Activated T-helper 1 cell treated with anti-CD3 and anti-CD28 coated beads, Interleukin-12 subunit alpha, Interleukin-12 subunit beta, Interleukin-2, Interleukin-4 antibody, amounts not matched to agents 30 ng/mL and 10 ng/mL and 1 ng/mL, durations not matched to agents 14 hours and 24 hours and 36 hours (primary cell): ENCODE data around the gene CEP20. TPM values are rescaled to one million over a fixed set of nuclear protein-coding genes. Genes with fewer than 3 reads are reported as not detected.
"Not testable (repeated sequence)": the region's sequence is repeated elsewhere in the genome, so short reads cannot be mapped to it uniquely, and the experiment has no call there.

Experiments
- DNase-seq: peaks from one replicate; pipeline ENCODE4 v3.0.0; 2021; ENCODE audit warnings: low spot score
- H3K27ac Mint-ChIP-seq: one replicate; pipeline ENCODE4 v1.8.0; 2021; ENCODE audit warnings: mild to moderate bottlenecking, mixed read lengths
- H3K27me3 Mint-ChIP-seq: one replicate; pipeline ENCODE4 v1.8.0; 2022; ENCODE audit warnings: mild to moderate bottlenecking, moderate library complexity, mixed read lengths; ENCODE audit not compliant: insufficient read depth
- H3K36me3 Mint-ChIP-seq: one replicate; pipeline ENCODE4 v1.8.0; 2021; ENCODE audit warnings: low read depth, mixed read lengths
- H3K4me1 Mint-ChIP-seq: one replicate; pipeline ENCODE4 v1.8.0; 2021; ENCODE audit warnings: low read depth, mixed read lengths
- H3K4me3 Mint-ChIP-seq: one replicate; pipeline ENCODE4 v1.8.0; 2021; ENCODE audit warnings: mild to moderate bottlenecking, moderate library complexity, mixed read lengths
- H3K9me3 Mint-ChIP-seq: one replicate; pipeline ENCODE4 v1.8.0; 2021; ENCODE audit warnings: mixed read lengths
- intact Hi-C: fragments of 100-400 bp; cut with micrococcal nuclease; formaldehyde crosslinking; loops from one replicate; pipeline ENCODE4 v1.15.1; 2024
- total RNA-seq: library from RNA; stranded (reverse); gene quantifications from 2 replicates; pipeline ENCODE4 v1.2.3, GENCODE V29; 2022

CEP20 gene
- 36.7 and 50.2 TPM in 2 replicates for total RNA-seq

GRCh38 chr16:15888072-15888976 is at the start of gene CEP20:
Gene CEP20, minus strand, starts transcription at chr16:15888603. Its CDS starts 18 bp downstream, at chr16:15888585.
- Mint-ChIP-seq H3K4me3 (peak within 1 kb of the TSS; percentile 95), H3K27ac (peak within 1 kb of the TSS; percentile 94), H3K36me3 (peaks cover 8% of the 10 kb centered on the region), H3K4me1 (peaks cover 27% of the 10 kb centered on the region), H3K27me3 (no peaks in the 10 kb centered on the region), H3K9me3 (no peaks in the 10 kb centered on the region)
- intact Hi-C loops, result loop anchor here (1.0 to 5.0 kb wide), 6 partner anchors 11 to 246 kb away; partner anchors contain the start of gene MARF1
- DNase-seq, result peak; percentile 99

DNA sequence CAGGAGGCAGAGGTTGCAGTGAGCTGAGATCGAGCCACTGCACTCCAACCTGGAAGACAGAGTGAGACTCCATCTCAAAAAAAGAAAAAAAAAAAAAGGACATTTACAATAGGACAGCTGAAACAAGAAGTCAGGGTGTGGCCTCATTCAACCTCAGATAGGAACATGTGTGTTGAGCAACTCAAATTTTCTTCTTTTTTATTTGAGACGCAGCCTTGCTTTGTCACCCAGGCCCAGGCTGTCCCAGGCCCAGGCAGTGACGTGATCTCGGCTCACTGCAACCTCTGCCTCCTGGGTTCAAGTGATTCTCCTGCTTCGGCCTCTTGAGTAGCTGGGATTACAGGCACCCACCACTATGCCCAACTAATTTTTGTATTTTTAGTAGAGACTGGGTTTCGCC is 48.4 kb upstream of the CEP20 start:
- intact Hi-C loops, H3K9me3 Mint-ChIP-seq, H3K27ac Mint-ChIP-seq, H3K4me3 Mint-ChIP-seq, H3K4me1 Mint-ChIP-seq, H3K36me3 Mint-ChIP-seq, DNase-seq: not testable (repeated sequence)
- H3K27me3 Mint-ChIP-seq, result peaks cover 11% of the 10 kb centered on the region

GRCh38 chr16:15934991-15935390 is 46.6 kb upstream of the CEP20 start:
- H3K27me3 Mint-ChIP-seq, result peaks cover 11% of the 10 kb centered on the region
- peaks cover 3% of the 10 kb centered on the region for H3K4me1 Mint-ChIP-seq
- no peak overlapping the region for H3K27ac Mint-ChIP-seq
- DNase-seq, result no peak
- peaks cover 4% of the 10 kb centered on the region for H3K36me3 Mint-ChIP-seq
- intact Hi-C loops, result no loop called here
- no peaks in the 10 kb centered on the region for H3K9me3 Mint-ChIP-seq
- H3K4me3 Mint-ChIP-seq, result no peak overlapping the region

DNA sequence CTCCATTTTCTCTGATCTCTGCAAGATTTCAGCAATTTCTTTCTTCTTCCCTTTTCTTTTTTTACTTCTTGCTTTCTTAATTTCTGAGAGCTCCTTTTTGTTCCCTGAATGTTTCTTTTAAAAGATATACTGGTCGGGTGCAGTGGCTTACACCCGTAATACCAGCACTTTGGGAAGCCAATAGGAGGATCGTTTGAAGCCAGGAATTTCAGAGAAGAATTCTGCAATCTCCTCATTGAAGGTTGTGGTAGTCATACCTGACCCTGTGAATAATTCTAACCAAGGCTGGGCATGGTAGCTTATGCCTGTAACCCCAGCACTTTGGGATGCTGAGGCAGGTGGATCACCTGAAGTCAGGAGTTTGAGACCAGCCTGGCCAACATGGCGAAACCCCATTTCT is 45.4 kb upstream of the CEP20 start:
- DNase-seq, result no peak
- Mint-ChIP-seq H3K27ac (no peak overlapping the region), H3K9me3 (no peaks in the 10 kb centered on the region), H3K4me1 (no peaks in the 10 kb centered on the region), H3K4me3 (no peak overlapping the region), H3K36me3 (peaks cover 4% of the 10 kb centered on the region), H3K27me3 (peaks cover 11% of the 10 kb centered on the region)
- intact Hi-C loops, result no loop called here

DNA sequence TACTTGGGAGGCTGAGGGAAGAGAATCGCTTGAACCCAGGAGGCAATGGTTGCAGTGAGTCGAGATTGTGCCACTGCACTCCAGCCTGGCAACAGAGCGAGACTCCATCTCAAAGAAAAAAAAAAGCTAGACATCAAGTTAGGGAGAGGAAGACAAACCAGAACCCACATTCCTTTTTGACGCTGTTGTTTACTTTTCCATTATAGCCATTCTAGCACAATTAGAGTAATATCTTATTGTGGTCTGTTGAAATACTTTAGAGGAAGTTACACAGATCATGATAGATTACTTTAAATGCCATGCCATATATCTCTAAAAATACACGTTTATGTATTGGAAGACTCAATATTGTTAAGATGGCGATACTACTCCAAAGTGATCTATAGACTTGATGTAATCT is 44.5 kb upstream of the CEP20 start:
- H3K4me1 Mint-ChIP-seq, result no peaks in the 10 kb centered on the region
- no peak overlapping the region for H3K27ac Mint-ChIP-seq
- H3K27me3 Mint-ChIP-seq, result peaks cover 11% of the 10 kb centered on the region
- H3K9me3 Mint-ChIP-seq, result no peaks in the 10 kb centered on the region
- no peak for DNase-seq
- no peak overlapping the region for H3K4me3 Mint-ChIP-seq
- peaks cover 4% of the 10 kb centered on the region for H3K36me3 Mint-ChIP-seq
- intact Hi-C loops, result no loop called here

DNA sequence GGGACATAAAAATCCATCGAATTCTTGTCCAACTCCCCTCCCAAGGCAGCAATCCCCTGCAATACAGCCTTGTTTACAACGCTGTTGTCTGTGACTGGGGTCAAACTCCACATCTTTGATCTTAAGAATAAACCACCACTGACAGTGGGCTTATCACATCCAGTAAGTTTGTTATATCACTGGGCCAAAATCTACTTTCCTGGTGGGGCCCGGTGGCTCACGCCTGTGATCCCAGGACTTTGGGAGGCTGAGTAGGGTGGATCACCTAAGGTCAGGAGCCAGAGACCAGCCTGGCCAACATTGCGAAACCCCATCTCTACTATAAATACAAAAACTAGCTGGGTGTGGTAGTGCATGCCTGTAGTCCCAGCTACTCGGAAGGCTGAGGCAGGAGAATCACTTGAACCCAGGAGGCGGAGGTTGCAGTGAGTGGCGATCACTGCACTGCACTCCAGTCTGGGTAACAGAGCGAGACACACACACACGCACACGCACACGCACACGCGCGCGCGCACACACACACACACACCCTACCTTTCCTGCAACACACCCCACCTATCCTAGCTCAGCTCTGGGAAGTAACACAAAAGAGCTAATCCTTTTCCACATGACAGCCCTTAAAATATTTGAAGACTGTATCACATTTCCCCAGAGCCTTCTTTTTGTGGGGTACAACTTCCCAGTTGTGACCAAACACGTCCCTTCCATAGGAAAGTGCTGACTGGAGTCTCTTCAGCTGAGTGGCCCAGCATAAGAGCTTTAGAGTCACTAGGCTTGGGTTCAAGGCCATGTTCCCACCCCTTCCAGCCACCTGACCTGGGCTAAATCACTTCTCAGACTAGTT is 40.1 kb upstream of the CEP20 start:
- H3K36me3 Mint-ChIP-seq, result peaks cover 2% of the 10 kb centered on the region
- H3K27ac Mint-ChIP-seq, result no peak overlapping the region
- H3K4me3 Mint-ChIP-seq, result no peak overlapping the region
- DNase-seq, result no peak
- intact Hi-C loops, result no loop called here
- H3K9me3 Mint-ChIP-seq, result no peaks in the 10 kb centered on the region
- no peaks in the 10 kb centered on the region for H3K4me1 Mint-ChIP-seq
- peaks cover 5% of the 10 kb centered on the region for H3K27me3 Mint-ChIP-seq

- no peak for DNase-seq
- Mint-ChIP-seq H3K9me3 (no peaks in the 10 kb centered on the region), H3K4me1 (no peaks in the 10 kb centered on the region), H3K4me3 (no peak overlapping the region), H3K36me3 (no peaks in the 10 kb centered on the region), H3K27ac (no peak overlapping the region), H3K27me3 (peaks cover 2% of the 10 kb centered on the region)
- intact Hi-C loops, result no loop called here
These were observed 37.2 kb upstream of the CEP20 start for GRCh38 chr16:15925631-15926030.

DNA sequence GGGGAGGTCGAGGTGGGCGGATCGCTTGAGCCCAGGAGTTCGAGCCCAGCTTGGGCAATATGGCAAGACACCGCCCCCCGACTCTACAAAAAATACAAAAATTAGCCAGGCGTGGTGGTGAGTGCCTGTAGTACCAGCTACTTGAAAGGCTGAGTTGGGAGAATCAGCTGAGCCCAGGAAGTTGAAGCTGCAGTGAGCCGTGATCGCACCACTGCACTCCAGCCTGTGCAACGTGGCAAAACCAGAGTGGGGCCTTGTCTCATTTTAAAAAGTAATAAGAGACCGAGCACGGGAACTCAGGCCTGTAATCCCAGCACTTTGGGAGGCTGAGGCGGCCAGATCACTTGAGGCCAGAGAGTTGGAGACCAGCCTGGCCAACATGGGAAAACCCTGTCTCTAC is 36.6 kb upstream of the CEP20 start:
- Mint-ChIP-seq H3K4me1 (no peaks in the 10 kb centered on the region), H3K27me3 (peaks cover 2% of the 10 kb centered on the region)

GRCh38 chr16:15919331-15919730 is 30.9 kb upstream of the CEP20 start:
- Mint-ChIP-seq H3K4me3 (no peak overlapping the region), H3K4me1 (no peaks in the 10 kb centered on the region), H3K27me3 (no peaks in the 10 kb centered on the region), H3K27ac (no peak overlapping the region), H3K36me3 (peaks cover 5% of the 10 kb centered on the region), H3K9me3 (peaks cover 4% of the 10 kb centered on the region)
- DNase-seq, result no peak
- intact Hi-C loops, result no loop called here

More for the DNA sequence above, 36.6 kb upstream of the CEP20 start:
- H3K36me3 Mint-ChIP-seq, result no peaks in the 10 kb centered on the region
- intact Hi-C loops, result no loop called here
- H3K9me3 Mint-ChIP-seq, result no peaks in the 10 kb centered on the region
- no peak overlapping the region for H3K4me3 Mint-ChIP-seq
- DNase-seq, result no peak
- H3K27ac Mint-ChIP-seq, result no peak overlapping the region

DNA sequence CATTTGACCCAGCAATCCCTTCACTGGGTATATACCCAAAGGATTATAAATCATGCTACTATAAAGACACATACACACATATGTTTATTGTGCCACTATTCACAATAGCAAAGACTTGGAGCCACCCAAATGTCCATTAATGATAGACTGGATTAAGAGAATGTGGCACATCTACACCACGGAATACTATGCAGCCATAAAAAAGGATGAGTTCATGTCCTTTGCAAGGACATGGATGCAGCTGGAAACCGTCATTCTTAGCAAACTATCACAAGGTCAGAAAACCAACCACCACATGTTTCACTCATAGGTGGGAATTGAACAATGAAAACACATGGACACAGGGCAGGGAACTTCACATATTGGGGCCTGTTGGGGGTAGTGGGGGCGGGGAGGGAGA is 29.9 kb upstream of the CEP20 start:
- H3K27me3 Mint-ChIP-seq, H3K36me3 Mint-ChIP-seq, H3K27ac Mint-ChIP-seq, H3K4me1 Mint-ChIP-seq, H3K4me3 Mint-ChIP-seq, H3K9me3 Mint-ChIP-seq, intact Hi-C loops, DNase-seq: not testable (repeated sequence)

DNA sequence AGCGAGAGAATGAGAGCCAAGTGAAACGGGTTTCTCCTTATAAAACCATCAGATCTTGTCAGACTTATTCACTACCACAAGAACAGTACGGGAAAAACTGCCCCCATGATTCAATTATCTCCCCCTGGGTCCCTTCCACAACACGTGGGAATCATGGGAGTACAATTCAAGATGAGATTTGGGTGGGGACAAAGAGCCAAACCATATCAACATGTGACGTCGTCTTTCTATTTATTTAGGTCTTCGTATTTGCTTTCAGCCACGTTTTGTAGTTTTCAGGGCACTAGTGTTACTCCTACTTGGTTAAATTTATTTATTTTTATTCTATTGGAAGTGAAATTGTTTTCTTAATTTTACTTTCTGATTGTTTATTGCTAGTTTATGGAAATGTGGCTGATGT is 27.9 kb upstream of the CEP20 start:
- intact Hi-C loops, result no loop called here
- H3K36me3 Mint-ChIP-seq, result peaks cover 7% of the 10 kb centered on the region
- H3K27me3 Mint-ChIP-seq, result no peaks in the 10 kb centered on the region
- no peak for DNase-seq
- H3K4me1 Mint-ChIP-seq, result peaks cover 14% of the 10 kb centered on the region
- H3K4me3 Mint-ChIP-seq, result no peak overlapping the region
- peaks cover 4% of the 10 kb centered on the region for H3K9me3 Mint-ChIP-seq
- H3K27ac Mint-ChIP-seq, result no peak overlapping the region

DNA sequence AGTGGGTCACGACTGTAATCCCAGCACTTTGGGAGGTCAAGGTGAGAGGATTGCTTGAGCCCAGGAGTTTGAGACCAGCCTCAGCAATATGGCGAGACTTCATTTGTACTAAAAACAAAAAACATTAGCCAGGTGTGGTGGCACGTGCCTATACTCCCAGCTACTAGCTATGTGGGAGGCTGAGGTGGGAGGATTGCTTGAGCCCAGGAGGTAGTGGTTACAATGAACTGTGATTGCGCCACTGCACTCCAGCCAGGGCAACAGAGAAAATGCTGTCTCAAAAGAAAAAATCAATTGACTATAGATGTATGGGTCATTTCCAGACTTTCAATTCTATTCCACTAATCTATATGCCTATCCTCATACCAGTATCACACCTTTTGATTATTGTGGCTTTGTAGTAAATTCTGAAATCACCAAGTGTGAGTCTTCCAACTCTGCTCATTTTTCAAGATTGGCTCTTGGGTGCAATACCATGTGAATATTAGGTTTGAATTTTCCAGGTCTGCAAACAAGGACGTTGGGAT is 27.2 kb upstream of the CEP20 start:
- Mint-ChIP-seq H3K9me3 (peaks cover 4% of the 10 kb centered on the region), H3K4me1 (peaks cover 14% of the 10 kb centered on the region), H3K4me3 (no peak overlapping the region), H3K27ac (no peak overlapping the region), H3K27me3 (no peaks in the 10 kb centered on the region), H3K36me3 (peaks cover 9% of the 10 kb centered on the region)
- intact Hi-C loops, result no loop called here
- DNase-seq, result no peak
